Measurements from ENCODE around the gene KMT5B. TPM values are rescaled to one million over a fixed set of nuclear protein-coding genes. Genes with fewer than 3 reads are reported as not detected.
A peak's percentile ranks its signal among the peaks of the same experiment; 100 is the strongest.

Gene KMT5B
- total and polyA plus RNA-seq, 2 donors from 2014 or later = 15.8 to 54.2 TPM

DNA sequence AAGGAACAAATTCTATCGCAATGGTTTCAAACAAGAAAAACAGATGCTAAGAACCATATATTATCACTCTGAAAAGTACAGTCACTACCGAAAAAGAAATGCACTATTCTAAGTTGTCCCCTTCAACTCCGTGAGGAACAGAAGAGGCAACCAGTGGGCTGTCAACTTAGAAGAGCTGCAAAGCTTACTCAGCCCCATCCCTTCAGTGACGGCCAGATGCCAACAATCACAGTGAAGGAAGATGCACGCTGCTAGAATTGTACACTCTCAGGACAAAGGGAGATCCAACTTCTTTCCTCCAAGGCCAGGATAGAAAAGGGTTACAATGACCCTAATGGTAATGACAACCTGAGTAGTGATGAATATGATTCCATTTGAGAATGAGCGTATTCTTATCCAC lies 53.4 kb downstream of the KMT5B start:
- intact Hi-C loops (cut with DNase I) = no loop called here
- Histone ChIP-seq H3K4me3 (ENCODE audit: low read length in 3 of 3) (no peak overlapping the region), H3K27me3 (ENCODE audit: control insufficient read depth, insufficient read depth, low read length) (no peaks in the 10 kb centered on the region), H3K9me3 (ENCODE audit: control insufficient read depth in 2 of 3, insufficient read depth in 1 of 3, low read length in 3 of 3) (no peaks in the 10 kb centered on the region), H3K36me3 (ENCODE audit: control insufficient read depth in 2 of 3, insufficient read depth in 3 of 3, low read length in 3 of 3) (peaks cover 0 to 12% (median 8%) of the 10 kb centered on the region in 3 donors), H3K9ac (ENCODE audit: low read length in 3 of 3) (no peak overlapping the region), H3K4me1 (ENCODE audit: control insufficient read depth in 2 of 3, insufficient read depth in 2 of 3, low read depth in 1 of 3, low read length in 3 of 3) (peaks cover 0 to 3% (median 0%) of the 10 kb centered on the region in 3 donors), H3K27ac (ENCODE audit: low read depth in 2 of 2, low read length in 2 of 2) (peak overlapping the region in 1 of 2 donors; percentile 52)
- FAIRE-seq (no peak), DNase-seq (no peak)
- TF ChIP-seq, protein P1, sequence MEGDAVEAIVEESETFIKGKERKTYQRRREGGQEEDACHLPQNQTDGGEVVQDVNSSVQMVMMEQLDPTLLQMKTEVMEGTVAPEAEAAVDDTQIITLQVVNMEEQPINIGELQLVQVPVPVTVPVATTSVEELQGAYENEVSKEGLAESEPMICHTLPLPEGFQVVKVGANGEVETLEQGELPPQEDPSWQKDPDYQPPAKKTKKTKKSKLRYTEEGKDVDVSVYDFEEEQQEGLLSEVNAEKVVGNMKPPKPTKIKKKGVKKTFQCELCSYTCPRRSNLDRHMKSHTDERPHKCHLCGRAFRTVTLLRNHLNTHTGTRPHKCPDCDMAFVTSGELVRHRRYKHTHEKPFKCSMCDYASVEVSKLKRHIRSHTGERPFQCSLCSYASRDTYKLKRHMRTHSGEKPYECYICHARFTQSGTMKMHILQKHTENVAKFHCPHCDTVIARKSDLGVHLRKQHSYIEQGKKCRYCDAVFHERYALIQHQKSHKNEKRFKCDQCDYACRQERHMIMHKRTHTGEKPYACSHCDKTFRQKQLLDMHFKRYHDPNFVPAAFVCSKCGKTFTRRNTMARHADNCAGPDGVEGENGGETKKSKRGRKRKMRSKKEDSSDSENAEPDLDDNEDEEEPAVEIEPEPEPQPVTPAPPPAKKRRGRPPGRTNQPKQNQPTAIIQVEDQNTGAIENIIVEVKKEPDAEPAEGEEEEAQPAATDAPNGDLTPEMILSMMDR (IDR thresholded peaks at IDR 0.05; ENCODE audit: borderline replicate concordance, extremely low read depth, insufficient read depth) = no peak

DNA sequence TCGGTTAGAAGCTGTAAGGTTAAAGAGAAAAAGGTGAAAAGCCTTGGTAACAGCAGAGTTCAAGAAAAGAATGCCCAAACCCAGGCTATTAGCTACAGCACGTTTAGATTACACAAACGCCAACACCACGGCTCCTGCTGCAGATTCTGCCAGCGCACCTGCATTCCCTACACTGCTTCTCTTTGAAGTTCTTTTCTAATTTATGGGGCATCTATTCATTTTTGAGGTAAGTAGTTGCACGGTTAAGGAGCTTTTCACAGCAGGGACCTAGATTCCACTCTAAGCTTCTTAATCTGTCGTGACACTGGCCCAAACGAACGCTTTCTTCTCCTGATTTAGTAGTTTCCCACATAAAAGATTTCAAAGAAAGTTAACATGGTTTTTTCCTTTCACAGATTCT lies 53.9 kb downstream of the KMT5B start:
- FAIRE-seq (no peak), DNase-seq (no peak)
- Histone ChIP-seq H3K9me3 (ENCODE audit: control insufficient read depth in 2 of 3, insufficient read depth in 1 of 3, low read length in 3 of 3) (no peaks in the 10 kb centered on the region), H3K27me3 (ENCODE audit: control insufficient read depth, insufficient read depth, low read length) (no peaks in the 10 kb centered on the region), H3K36me3 (ENCODE audit: control insufficient read depth in 2 of 3, insufficient read depth in 3 of 3, low read length in 3 of 3) (peaks cover 0 to 9% (median 8%) of the 10 kb centered on the region in 3 donors), H3K4me3 (ENCODE audit: low read length in 3 of 3) (no peak overlapping the region), H3K27ac (ENCODE audit: low read depth in 2 of 2, low read length in 2 of 2) (no peak overlapping the region), H3K4me1 (ENCODE audit: control insufficient read depth in 2 of 3, insufficient read depth in 2 of 3, low read depth in 1 of 3, low read length in 3 of 3) (peaks cover 0 to 3% (median 0%) of the 10 kb centered on the region in 3 donors), H3K9ac (ENCODE audit: low read length in 3 of 3) (no peak overlapping the region)
- TF ChIP-seq, protein P1 (IDR thresholded peaks at IDR 0.05; ENCODE audit: borderline replicate concordance, extremely low read depth, insufficient read depth) = no peak
- intact Hi-C loops (cut with DNase I) = no loop called here

DNA sequence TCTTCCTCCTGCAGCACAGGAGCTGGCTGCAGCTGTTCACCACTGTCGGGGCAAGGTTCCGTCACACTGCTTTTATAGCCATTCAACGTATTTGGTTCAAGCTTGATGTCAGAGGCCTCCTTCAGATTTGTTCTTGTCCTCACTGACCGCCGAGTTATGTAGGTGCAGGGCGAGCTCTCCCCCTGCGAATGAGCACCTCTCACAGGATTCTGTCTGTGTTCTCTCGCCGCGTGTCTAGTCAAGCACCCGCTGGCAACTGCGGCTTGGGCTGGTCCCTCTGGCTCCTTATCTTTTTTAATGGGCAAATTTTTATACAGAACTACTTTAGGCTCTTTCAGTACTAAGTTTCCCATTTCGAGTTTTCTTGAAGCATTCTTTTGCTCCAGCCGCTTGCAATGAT lies 54.5 kb downstream of the KMT5B start:
- FAIRE-seq (no peak), DNase-seq (no peak)
- intact Hi-C loops (cut with DNase I) = no loop called here
- H3K4me3 ChIP-seq (ENCODE audit: low read length in 3 of 3) = no peak overlapping the region
- H3K4me1 ChIP-seq (ENCODE audit: control insufficient read depth in 2 of 3, insufficient read depth in 2 of 3, low read depth in 1 of 3, low read length in 3 of 3) = peaks cover 0 to 3% (median 0%) of the 10 kb centered on the region in 3 donors
- no peak overlapping the region for H3K9ac ChIP-seq (ENCODE audit: low read length in 3 of 3)
- H3K9me3 ChIP-seq (ENCODE audit: control insufficient read depth in 2 of 3, insufficient read depth in 1 of 3, low read length in 3 of 3) = no peaks in the 10 kb centered on the region
- H3K36me3 ChIP-seq (ENCODE audit: control insufficient read depth in 2 of 3, insufficient read depth in 3 of 3, low read length in 3 of 3) = peaks cover 0 to 9% (median 8%) of the 10 kb centered on the region in 3 donors
- H3K27ac ChIP-seq (ENCODE audit: low read depth in 2 of 2, low read length in 2 of 2) = no peak overlapping the region
- no peaks in the 10 kb centered on the region for H3K27me3 ChIP-seq (ENCODE audit: control insufficient read depth, insufficient read depth, low read length)
- TF ChIP-seq, protein P1 (IDR thresholded peaks at IDR 0.05; ENCODE audit: borderline replicate concordance, extremely low read depth, insufficient read depth) = no peak

DNA sequence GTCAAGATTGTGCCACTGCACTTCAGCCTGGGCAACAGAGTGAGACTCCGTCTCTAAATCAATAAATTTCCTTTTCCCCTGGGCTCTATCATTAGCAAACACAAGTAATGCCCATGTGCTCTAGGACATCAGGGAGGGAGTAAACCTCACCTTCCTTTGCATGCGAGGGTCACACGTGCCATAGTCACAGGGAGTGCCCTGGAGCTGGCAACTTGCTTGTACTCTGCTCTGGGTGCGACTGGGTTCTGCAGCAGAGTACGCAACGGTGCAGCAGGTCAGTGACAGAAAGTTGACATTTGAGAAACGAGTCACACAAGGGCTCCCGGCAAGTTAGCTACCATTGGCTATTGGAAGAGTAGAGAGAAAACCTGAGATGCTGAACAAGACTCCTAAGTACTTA lies 59.4 kb downstream of the KMT5B start:
- Histone ChIP-seq H3K4me3 (ENCODE audit: low read length in 3 of 3) (no peak overlapping the region), H3K36me3 (ENCODE audit: control insufficient read depth in 2 of 3, insufficient read depth in 3 of 3, low read length in 3 of 3) (peaks cover 0 to 8% (median 4%) of the 10 kb centered on the region in 3 donors), H3K9ac (ENCODE audit: low read length in 3 of 3) (no peak overlapping the region), H3K4me1 (ENCODE audit: control insufficient read depth in 2 of 3, insufficient read depth in 2 of 3, low read depth in 1 of 3, low read length in 3 of 3) (no peaks in the 10 kb centered on the region), H3K9me3 (ENCODE audit: control insufficient read depth in 2 of 3, insufficient read depth in 1 of 3, low read length in 3 of 3) (no peaks in the 10 kb centered on the region), H3K27ac (ENCODE audit: low read depth in 2 of 2, low read length in 2 of 2) (no peak overlapping the region), H3K27me3 (ENCODE audit: control insufficient read depth, insufficient read depth, low read length) (no peaks in the 10 kb centered on the region)
- FAIRE-seq (no peak), DNase-seq (no peak)
- intact Hi-C loops (cut with DNase I) = no loop called here
- TF ChIP-seq, protein P1 (IDR thresholded peaks at IDR 0.05; ENCODE audit: borderline replicate concordance, extremely low read depth, insufficient read depth) = no peak
